ENCODE data around the gene PHYHIPL. TPM values are rescaled to one million over a fixed set of nuclear protein-coding genes. Genes with fewer than 3 reads are reported as not detected.

The PHYHIPL gene
- total RNA-seq, 4 donors from 2014 or later: 0.32 TPM; not detected in 3

- no peak overlapping the region for H3K27ac ChIP-seq
- no peaks in the 10 kb centered on the region for H3K4me1 ChIP-seq
- no peaks in the 10 kb centered on the region for H3K9me3 ChIP-seq
- no peak overlapping the region for H3K4me3 ChIP-seq
- no peaks in the 10 kb centered on the region for H3K27me3 ChIP-seq
- TF ChIP-seq CTCF (IDR thresholded peaks at IDR 0.05 in 4 of 5, conservative IDR thresholded peaks at IDR 0.05 in 1 of 5) (no peak), POLR2A (IDR thresholded peaks at IDR 0.05) (no peak)
- intact Hi-C loops (cut with DNase I; ENCODE audit: low total_unique reads) (no loop called here), in situ Hi-C loops (cut with MboI; ENCODE audit: low sequenced_read_pairs in 4 of 4) (no loop called here)
- ATAC-seq (no peak), DNase-seq (no peak)
- H3K36me3 ChIP-seq: no peaks in the 10 kb centered on the region
Observed at GRCh38 chr10:59190332-59190731, 13.9 kb downstream of the PHYHIPL start.

GRCh38 chr10:59206204-59206720 lies 29.8 kb downstream of the PHYHIPL start:
- intact Hi-C loops (cut with DNase I; ENCODE audit: low total_unique reads) (no loop called here), in situ Hi-C loops (cut with MboI; ENCODE audit: low sequenced_read_pairs in 4 of 4) (loop anchor here in 1 of 4 donors (25.0 kb wide), 1 partner anchor 244 kb away; no protein-coding TSS in a partner anchor)
- H3K36me3 ChIP-seq: no peaks in the 10 kb centered on the region
- TF ChIP-seq CTCF (IDR thresholded peaks at IDR 0.05 in 4 of 5, conservative IDR thresholded peaks at IDR 0.05 in 1 of 5) (no peak), POLR2A (IDR thresholded peaks at IDR 0.05) (no peak)
- no peak for ATAC-seq
- H3K4me1 ChIP-seq: no peaks in the 10 kb centered on the region
- H3K27me3 ChIP-seq: no peaks in the 10 kb centered on the region
- no peak overlapping the region for H3K4me3 ChIP-seq
- H3K27ac ChIP-seq: no peak overlapping the region
- H3K9me3 ChIP-seq: no peaks in the 10 kb centered on the region
- DNase-seq: no peak

GRCh38 chr10:59212301-59212798 lies 35.9 kb downstream of the PHYHIPL start:
- no peaks in the 10 kb centered on the region for H3K4me1 ChIP-seq
- ATAC-seq (no peak), DNase-seq (no peak)
- intact Hi-C loops (cut with DNase I; ENCODE audit: low total_unique reads): no loop called here
- H3K27ac ChIP-seq: no peak overlapping the region
- H3K9me3 ChIP-seq: no peaks in the 10 kb centered on the region
- in situ Hi-C loops (cut with MboI; ENCODE audit: low sequenced_read_pairs in 4 of 4): loop anchor here in 1 of 4 donors (25.0 kb wide), 1 partner anchor 250 kb away; no protein-coding TSS in a partner anchor
- no peak overlapping the region for H3K4me3 ChIP-seq
- no peaks in the 10 kb centered on the region for H3K27me3 ChIP-seq
- no peaks in the 10 kb centered on the region for H3K36me3 ChIP-seq
- no peak for TF ChIP-seq POLR2A (IDR thresholded peaks at IDR 0.05)
- no peak for TF ChIP-seq CTCF (IDR thresholded peaks at IDR 0.05 in 4 of 5, conservative IDR thresholded peaks at IDR 0.05 in 1 of 5)

- ATAC-seq (no peak), DNase-seq (no peak)
- H3K36me3 ChIP-seq: no peaks in the 10 kb centered on the region
- intact Hi-C loops (cut with DNase I; ENCODE audit: low total_unique reads) (no loop called here), in situ Hi-C loops (cut with MboI; ENCODE audit: low sequenced_read_pairs in 4 of 4) (loop anchor here in 1 of 4 donors (25.0 kb wide), 1 partner anchor 252 kb away; no protein-coding TSS in a partner anchor)
- H3K27ac ChIP-seq: no peak overlapping the region
- no peaks in the 10 kb centered on the region for H3K9me3 ChIP-seq
- H3K4me1 ChIP-seq: no peaks in the 10 kb centered on the region
- TF ChIP-seq CTCF (IDR thresholded peaks at IDR 0.05 in 4 of 5, conservative IDR thresholded peaks at IDR 0.05 in 1 of 5) (no peak), POLR2A (IDR thresholded peaks at IDR 0.05) (no peak)
- H3K27me3 ChIP-seq: no peaks in the 10 kb centered on the region
- no peak overlapping the region for H3K4me3 ChIP-seq
Observed at GRCh38 chr10:59214160-59214559, 37.7 kb downstream of the PHYHIPL start.

Measured in gastrocnemius medialis (tissue), 4 donors.